Stimulated activated CD8-positive, alpha-beta memory T cell treated with anti-CD3 and anti-CD28 coated beads, Interleukin-2, amount 100 ng/mL, for 1 hour (primary cell): ENCODE results near the gene PI4KB.
A peak's percentile ranks its signal among the peaks of the same experiment; 100 is the strongest.

Experiments used
- DNase-seq, 2 donors: peaks; one replicate each; pipeline ENCODE4 v3.0.0-alpha.2; 2020; ENCODE audit warnings: low read depth in 2 of 2

PI4KB gene

DNA sequence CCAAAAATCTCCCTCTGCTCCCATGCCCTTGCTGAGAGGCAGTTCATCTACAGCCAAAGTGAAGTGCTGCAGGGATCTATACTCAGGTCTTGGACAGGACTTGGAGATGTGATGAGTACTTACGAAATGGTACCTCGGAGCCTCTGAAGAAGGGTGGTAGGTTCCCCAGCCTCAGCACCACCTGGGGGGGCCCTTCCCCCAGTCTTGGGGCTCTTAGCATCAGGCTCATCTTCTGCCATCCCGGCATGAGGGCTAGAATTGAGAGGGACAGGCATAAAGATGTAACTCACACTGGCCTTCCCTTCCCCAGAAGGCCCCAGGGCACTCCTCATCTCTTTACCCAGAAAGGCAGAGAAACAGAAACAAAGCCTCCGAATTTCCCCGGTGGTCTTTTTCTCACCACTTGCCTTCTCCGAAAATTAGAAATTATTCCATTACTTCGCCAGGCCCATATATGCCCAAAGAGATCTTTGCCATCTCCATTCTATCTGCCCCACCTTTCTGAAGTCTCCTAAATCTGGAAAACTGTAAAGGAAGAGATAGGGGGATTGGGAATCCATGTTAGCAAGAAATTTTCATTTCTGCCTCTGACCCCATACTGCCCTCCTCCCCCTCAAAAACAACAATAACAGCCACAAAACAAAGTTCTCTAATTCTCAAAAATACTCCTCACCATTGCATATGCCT is 19.0 kb upstream of the PI4KB start:
- no peak for DNase-seq

DNA sequence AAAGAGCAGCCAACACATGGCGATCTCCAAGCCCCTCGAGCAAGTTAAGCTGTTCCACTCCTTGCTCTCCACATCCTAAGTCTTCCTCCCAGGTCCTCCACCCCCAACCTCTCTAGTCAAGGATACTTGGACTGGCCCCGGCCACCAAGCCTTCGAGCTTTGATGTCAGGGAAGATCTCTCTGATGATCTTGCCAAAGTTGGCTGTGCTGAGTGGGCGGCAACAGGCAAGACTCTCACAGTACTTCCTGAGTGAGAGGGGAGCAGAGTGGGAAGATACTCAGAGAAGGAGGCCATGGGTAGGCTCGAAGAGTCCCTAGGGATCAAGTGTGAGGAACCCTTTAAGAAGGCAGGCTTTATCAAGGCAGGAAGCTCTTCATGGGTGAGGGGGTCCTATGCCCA is 17.1 kb upstream of the PI4KB start:
- no peak for DNase-seq

DNA sequence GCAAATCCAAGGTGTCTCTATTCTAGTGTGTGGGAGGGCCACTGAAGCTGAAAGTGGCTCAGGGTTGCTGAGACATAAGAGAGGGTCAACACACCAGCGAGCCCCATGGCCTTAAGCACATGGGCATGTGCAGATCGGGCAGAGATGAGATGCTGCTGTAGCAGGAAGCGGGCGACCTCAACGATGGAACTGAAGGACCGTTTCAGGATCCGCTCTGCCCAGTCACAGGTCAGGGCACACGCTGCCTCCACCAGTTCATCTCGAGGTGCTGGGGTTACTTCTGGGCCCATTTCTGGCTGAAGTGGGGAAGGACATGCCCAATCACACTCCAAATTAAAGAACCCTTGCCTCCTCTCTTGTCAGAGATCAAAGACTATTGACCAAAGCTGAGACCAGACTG is 16.4 kb upstream of the PI4KB start:
- DNase-seq = no peak

DNA sequence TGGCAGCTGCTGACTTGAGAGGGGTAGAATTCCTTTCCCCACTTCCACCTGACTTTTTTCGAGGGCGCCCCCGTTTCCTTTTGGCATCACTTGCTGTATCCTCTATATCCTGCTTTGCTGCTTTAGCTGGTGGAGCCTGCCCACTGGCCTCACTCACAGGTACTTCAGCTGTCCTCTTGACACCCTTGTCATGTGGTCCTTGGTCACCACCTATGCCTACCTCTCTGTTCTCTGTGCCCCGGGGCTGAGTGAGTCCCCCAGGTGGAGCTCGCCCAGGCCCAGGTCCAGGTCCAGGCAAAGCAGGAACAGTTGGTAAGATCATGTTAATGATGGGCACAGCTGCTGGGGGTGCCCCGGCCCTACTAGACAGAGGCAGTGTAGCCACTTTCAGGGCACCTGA is 15.4 kb upstream of the PI4KB start:
- DNase-seq = no peak

DNA sequence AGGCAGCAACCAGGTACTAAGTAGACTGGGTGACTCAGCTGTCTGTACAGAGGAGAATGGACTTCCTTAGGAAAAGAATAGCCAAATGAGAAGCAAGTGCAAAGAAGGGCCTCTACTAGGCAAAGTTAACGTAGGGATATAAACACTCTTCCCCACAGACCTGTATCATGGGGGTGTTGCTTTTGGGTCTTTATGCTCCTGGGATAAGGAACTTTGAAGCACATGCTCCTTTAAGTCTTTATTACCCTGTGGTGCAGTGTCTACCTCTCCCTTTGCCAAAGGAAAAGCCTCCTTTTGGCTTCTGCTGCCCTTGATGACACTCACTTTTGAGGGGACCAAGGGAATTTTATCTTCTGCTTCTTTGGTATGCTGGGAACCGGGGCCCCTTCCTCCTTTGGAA is 14.8 kb upstream of the PI4KB start:
- no peak for DNase-seq

DNA sequence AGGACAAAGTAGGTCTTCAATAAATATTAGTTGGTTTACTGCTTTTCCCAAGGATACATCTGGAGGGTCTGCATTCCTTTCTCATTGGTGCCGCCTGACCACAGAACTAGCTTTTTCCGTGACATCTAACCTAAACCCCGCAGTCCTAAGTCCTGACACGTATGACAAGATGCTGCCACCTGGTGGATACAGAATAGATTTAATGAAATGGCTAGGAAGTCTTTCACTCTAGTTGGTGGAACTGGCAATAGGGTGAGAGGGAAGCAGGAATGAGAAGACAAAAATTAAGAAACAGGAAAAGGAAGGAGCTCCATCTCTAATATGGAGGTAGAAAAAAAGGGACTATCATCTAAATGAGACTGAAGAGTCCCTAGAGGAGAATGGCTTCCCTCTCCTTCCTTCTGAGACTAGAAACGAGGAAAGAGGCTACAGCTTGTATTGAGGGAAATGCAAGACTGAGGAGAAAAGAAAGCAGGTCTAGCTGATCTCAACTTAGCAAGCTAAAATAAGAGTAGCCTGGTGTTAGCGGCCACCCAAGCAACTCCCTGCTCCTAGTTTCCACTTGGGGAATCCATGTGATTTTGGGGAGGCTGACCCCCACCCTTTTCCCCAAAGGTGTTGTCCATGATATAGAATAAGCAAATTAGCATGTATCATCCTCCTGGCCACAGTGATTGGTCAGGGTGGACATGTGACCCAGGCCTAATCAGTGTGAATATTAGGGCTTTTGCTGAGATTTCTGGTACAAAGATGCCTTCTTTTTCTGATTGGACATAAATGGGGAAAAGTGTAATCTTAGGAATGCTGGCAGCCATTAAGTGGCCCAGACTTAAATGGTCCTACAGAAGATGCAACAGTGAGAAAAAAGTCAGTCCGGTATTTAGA is 13.9 kb upstream of the PI4KB start:
- peak; percentile 18 to 22 for DNase-seq

DNA sequence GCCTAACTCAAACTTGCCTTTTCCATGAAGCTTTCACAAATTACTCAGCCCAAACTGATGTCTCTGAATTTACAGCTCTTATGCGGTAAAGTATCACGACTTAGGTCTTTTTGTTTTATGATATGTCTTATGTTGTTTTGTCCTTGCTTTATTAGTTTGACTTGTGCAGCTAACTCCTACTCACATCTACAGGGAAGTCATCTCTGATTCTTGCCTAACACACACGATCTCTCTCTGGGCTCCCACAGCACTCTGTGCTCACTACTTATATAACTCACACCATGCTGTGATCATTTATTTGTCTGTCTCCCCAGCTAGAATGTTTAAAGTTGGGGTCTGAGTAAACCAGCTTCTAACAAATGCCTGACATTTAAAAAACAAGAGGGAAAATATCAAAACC is 9.3 kb upstream of the PI4KB start:
- no peak for DNase-seq

DNA sequence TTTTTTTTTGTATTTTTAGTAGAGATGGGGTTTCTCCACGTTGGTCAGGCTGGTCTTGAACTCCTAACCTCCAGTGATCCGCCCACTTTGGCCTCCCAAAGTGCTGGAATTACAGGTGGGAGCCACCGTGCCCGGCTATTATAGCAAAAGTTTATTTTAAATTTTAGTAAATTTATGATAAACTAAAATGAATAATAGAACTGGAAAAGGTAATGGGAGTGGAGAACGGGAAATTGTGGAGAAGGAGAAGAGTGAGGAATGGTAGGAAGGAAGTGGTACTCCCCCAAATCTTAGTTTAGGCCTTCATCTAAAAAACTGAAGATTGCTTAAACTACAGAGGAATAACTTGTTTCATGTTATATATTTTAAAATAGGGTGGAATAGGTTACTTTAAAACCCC is 7.6 kb upstream of the PI4KB start:
- no peak for DNase-seq

DNA sequence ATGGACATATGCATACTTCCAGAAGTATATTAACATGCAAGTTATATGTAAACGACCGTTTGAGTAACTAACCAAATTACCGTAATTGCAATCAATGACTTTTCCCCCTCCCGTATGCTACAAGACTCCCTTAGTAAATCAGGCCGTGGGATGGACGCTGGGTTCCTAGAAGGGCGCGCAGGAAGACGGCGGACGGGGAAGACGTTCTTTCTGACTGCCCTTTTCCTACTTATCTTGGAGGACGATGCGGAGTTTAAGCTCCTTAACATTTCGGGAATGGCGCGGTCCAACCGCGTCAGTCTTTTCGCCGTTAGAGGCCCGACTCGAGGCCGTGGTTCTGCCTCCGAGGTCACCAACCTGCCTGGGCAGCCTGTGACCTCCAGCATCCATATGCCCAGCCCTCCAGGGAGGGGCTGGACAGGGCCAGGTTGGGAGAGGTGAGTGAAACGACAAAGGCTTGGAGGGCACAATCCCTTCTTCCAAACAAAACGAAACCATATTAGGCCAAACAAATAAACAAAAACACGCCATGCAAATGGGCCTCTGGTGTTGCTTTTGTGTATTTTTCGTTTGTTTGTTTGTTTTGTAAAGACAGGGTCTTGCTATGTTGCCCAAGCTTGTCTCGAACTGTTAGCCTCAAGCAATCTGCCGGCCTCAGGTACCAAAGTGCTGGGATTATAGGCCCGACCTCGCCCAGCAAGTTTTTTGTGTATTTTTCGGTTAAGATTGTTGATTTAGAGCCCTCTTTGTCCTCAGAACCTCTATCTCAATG is 873 bp upstream of the PI4KB start:
- no peak for DNase-seq

DNA sequence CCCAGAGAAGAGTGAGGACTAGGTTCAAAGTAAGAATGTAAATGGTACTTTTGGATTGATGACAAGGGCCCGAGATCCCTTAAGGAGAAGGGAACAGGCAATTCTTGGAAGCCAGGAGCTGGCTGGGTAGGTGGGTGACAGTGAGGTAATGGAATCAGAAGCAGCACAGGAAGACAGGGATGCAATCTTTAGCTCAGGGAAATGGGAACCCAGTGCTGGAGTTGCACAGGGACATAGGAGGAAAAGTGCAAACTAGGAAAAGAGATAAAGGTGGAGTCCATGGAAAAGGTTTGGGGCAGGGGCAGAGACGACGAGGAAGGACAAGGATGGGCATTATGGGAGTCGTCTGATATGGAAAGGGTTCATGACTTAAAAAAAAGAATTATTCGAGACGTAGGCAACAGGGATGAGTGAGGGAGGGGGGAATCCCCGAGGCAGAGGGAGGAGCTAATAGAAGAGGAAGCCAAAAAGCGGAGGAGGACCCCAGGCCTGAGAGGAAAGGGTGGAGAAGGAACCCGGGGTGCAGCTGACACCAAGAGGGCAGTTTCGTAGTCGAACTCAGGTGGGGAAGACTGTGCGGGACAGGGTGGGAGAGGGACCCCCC is 495 bp downstream of the PI4KB start:
- peak in 1 of 2 donors; percentile 21 for DNase-seq

DNA sequence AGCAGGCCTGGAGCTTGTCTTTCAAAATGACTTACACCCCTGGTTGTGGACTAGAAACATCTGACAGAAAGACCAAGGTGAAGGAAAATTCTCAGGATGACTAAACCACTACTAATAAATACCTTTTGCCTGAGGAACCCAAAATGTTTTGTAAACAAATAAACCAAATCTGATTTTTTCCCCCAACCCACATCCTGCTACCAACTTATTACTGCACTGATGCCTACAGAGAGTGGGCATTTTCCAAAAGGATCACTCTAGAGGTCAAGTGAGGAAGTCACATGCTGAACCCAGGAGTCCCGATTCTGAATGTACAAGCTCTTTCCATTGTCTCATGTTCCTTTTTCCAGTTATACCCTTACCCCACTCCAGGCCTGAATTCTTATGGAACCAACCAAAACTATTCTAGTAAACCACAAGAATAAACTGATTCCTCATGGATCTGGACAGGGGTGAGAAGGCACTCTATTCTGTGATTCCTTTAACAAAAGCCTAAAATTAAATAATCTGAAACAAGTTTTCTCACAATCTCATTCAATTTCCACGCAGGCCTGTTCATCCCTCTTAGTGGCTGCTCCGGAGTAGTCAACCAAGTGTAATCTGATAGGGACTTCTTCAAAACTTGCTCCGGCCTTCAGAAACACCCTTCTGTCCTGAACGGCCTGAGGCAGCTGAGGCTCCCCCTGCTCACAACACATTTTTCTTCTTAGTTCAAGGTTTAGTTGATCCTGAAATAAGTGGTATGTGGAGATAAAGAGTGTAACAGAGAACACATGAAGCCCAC is 1.4 kb downstream of the PI4KB start:
- no peak for DNase-seq

DNA sequence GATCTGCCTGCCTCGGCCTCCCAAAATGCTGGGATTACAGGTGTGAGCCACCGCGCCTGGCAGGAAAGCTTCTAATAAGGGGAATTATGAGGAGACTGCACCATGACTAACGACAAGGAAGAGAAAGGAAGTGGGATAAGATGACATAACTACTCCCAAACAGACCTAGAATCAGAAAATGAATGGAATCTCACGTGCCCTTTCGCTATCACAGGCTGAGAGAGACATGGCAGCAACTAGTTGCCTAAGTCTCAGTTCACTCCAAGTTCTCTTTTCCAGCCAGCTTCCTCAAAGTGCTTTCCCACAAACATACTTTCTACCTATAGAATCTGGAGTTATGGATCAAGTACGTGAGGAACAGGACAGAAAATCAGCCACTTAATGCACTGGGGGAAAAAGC is 2.0 kb downstream of the PI4KB start:
- no peak for DNase-seq

DNA sequence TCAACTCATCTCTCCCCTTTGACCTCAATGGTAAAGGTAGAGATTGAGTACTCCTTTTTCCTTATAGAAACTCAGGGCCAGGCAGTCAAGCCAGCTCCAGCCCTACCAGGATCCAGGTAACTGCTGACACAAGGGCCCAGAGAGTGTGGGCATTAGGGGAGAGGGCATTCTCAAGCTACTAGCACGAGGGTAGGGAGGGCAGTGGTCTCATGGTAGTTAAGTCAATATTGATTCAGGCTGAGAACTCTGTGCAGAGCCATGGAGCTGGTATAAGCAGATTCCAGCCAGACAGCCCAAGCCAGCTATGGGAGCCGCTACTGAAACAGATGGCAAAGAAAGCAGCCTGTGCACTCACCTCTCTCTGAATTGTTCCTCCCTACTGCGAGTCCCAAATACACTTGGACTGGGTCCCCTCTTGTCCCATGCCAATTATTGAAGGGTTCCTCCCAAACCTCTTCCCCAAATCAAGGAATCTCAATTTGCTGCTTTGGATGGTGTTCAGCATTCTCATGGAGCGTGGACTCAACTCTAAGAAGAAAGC is 2.8 kb downstream of the PI4KB start:
- no peak for DNase-seq

DNA sequence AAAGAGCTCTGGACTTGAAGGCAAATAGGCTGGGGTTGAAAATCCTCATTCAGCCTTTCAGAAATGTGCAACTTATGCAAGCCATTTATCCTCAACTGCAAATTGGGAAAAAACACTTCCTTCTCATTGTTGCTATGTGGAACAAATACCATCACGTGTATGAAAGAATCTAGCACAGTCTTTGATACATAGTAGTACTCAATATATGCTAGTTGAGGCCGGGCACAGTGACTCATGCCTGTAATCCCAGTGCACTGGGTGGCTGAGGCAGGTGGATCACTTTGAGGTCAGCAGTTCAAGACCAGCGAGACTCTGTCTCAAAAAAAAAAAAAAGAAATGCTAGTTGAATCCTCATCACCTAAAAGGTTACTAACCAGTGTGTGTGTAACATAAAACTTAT is 8.2 kb downstream of the PI4KB start:
- DNase-seq = no peak

DNA sequence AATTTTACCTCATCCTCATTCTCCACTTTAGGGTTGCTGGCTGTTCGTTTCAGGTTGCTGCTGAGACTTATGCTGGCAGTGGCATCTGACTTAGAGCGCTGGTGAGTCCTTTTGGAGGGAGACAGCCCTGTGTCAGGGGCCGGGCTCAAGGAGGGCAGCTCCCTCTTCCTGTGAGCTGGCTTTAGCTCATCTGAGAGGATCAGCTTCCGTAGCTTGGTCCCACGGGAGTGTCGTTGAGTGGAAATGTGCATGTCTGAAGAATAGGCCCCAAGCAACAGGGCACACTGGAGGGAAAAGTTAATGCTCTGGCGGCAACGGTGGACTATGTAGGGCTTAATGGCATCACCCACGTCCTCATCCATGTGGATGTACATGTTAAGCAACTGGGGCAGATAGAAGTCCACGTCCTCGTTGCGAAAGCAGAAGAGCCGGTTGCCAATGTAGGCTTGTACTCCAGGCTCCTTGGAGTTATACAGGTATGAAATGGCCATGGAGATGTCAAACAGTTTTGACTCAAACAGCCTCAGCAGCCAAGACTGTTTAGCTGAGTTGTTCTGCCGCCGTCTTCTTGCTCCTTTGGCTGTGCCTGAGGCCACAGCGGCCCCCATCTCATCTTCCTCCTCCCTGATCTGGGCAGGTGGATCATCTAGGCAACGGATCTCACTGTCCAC is 11.5 kb downstream of the PI4KB start:
- no peak for DNase-seq

DNA sequence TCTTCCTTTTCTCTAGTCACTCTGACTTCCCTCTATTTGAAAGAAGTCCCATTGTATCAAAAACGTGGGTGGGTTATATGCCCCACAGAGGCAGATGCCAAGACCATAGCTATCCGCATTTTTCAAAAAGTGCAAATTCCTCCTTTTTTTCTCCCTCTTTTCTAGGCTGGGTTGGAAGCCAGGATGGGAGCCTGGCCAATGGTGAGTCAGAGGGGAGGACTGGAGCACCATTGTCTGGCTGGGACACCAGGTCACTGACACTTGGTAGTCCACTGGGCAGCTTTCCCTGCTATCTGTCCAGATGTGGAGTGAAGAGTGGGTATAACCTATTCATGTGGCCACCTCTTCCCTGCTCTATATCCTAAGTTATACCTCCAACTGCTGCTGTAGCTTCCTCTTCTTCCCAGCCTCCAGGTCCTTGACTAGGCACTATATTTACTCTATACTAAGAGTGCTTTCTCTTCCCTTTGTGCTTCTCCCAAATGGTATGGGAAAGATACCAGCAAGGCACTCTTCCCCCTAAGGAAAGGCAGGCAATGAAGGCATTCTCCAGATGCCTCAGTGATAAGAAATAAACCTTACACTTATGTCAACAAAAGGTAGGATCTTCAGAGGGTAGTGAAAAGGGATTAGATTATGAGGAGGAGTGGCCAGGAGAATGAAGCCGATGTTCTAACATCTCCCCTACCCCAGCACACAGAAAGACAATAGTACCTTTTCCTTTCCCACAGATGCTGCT is 12.9 kb downstream of the PI4KB start:
- DNase-seq = no peak

DNA sequence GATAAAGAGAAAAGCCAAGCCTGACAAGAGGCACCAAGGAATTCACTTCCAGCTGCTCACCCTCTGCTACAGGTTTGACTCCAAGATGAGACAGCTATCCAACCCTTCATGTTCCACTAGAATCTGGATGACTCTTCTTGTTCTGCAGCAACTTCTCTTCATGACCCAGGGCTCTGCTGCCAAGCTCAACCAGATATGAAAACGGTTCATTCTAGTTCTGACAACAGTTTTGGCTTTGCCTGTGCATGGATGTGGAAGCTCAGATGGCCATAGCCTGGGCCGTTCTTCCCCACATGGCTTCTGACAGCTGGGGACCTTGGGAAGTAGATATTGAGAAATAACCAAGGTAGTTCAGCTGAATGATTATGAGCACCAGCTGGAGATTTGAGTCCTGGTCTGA is 13.7 kb downstream of the PI4KB start:
- DNase-seq = no peak

DNA sequence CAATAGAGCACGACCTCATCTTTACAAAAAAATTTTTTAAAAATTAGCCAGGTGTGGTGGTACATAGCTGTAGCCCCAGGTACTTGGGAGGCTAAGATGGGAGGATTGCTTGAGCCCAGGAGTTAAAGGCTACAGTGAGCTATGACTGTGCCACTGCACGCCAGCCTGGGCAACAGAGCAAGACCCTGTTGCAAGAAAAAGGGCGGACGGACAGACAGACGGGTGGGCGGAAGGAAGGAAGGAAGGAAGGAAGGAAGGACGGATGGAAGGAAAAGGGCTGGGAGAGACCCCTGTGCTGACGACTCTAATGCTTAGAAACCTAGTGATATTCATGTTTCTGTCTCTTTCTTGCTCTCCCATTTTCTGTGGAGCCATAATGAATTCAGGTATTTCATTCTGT is 14.4 kb downstream of the PI4KB start:
- no peak for DNase-seq

DNA sequence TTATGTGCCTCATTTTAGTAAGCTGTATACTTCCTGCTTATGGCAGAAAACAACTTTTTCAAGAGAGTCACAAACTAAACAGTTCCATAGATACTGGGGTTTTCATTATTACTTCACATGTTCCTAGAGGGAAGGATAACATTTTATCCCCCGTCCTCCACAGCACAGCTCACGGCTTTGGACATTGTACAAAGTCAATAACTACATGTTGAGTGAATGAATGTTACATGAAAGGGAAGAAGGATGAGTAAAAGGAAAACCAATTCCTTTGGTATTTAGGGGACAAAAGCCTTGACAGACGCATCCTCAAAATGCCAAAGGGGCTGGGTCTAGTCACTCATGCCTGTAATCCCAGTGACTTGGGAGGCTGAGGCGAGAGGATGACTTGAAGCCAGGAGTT is 14.8 kb downstream of the PI4KB start:
- no peak for DNase-seq
